OCI-LY3 (cell line): ENCODE measurements around the gene TTLL5.

Experiments
- CTCF ChIP-seq: fragments of 200-600, 300-600 bp; sonication (generic); IDR thresholded peaks from 2 replicates; pipeline ENCODE4 v1.5.1; 2014; ENCODE audit warnings: antibody characterized with exemption, low read length, low read depth
- EZH2phosphoT487 ChIP-seq: fragments of 200-600 bp; shearing (Covaris generic); IDR thresholded peaks from 2 replicates; pipeline ENCODE4 v1.6.1; 2018; ENCODE audit warnings: antibody characterized with exemption, mixed run types, low read depth

GRCh38 chr14:75972801-75973421 is 311.9 kb downstream of the TTLL5 start:
- TF ChIP-seq CTCF: no peak
- TF ChIP-seq EZH2phosphoT487: no peak
